C4-2B (cell line): ENCODE results near the gene MET.
A peak's percentile ranks its signal among the peaks of the same experiment; 100 is the strongest.

Experiments used
- H3K27ac ChIP-seq: fragments of 450-650 bp; 2 replicates; pipeline ENCODE4 v1.5.1; 2017
- ZFX ChIP-seq: fragments of 450-650 bp; IDR thresholded peaks from 2 replicates; pipeline ENCODE4 v1.6.1; 2017
- TF ChIP-seq, protein P1 (sequence below): fragments of 450-650 bp; conservative IDR thresholded peaks from 2 replicates; pipeline ENCODE4 v1.5.1; 2017; ENCODE audit warnings: mild to moderate bottlenecking

The MET gene

DNA sequence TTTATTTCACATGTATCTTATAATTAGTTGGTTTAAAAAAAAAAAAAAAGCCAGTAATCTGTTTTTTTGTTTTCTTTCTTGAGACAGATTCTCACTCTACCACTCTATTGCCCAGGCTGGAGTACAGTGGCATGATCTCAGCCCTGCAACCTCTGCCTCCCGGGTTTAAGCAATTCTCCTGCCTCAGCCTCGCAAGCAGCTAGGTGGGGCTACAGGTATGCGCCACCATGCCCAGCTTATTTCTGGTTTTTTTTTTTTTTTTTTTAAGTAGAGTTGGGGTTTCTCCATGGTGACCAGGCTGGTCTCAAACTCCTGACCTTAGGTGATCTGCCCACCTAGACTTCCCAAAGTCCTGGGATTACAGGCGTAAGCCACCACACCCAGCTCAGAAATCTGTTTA is 156.3 kb downstream of the MET start:
- no peak overlapping the region for H3K27ac ChIP-seq
- TF ChIP-seq, protein P1, sequence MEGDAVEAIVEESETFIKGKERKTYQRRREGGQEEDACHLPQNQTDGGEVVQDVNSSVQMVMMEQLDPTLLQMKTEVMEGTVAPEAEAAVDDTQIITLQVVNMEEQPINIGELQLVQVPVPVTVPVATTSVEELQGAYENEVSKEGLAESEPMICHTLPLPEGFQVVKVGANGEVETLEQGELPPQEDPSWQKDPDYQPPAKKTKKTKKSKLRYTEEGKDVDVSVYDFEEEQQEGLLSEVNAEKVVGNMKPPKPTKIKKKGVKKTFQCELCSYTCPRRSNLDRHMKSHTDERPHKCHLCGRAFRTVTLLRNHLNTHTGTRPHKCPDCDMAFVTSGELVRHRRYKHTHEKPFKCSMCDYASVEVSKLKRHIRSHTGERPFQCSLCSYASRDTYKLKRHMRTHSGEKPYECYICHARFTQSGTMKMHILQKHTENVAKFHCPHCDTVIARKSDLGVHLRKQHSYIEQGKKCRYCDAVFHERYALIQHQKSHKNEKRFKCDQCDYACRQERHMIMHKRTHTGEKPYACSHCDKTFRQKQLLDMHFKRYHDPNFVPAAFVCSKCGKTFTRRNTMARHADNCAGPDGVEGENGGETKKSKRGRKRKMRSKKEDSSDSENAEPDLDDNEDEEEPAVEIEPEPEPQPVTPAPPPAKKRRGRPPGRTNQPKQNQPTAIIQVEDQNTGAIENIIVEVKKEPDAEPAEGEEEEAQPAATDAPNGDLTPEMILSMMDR: peak; percentile 18; the same call in 1 of the 2 replicates
- TF ChIP-seq ZFX: no peak

DNA sequence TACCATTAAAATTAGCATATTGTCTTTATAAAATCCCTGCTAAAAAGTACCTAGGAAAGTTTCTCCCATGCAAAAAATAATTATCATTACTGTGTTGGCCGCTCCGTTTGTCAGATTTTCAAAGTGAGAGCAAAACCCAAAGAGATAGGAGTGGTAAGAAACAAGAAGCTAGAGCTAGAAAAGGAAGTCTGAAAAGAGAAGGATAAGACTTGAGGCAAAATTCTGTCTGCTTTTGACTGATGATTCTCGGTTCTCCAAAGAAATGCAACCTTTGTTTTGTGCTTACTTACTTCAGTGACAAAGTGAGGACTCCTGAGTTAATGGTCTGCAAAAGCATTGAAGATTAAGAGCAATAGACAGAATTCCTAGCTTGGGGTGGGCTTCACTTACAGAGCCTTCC is 157.0 kb downstream of the MET start:
- H3K27ac ChIP-seq: no peak overlapping the region

DNA sequence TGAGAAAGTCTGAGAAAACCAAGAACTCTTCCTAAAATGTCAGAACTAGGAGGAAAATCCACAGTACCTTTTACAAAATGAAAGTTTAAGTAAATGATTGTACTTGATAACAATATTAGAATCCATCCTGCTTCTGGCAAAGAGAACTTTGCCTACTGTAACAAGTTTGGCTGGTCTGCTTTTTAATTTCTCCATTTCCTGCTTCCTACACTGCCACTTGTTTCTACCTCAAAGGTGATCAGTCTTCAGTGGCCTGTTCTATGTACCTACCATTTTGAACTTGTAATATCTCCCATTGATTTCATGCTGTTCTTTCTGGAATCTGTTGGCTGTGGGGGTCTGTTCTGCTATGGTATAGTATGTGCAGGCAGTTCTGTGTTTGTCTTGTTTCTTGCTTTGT is 157.5 kb downstream of the MET start:
- H3K27ac ChIP-seq: no peak overlapping the region
- TF ChIP-seq, protein P1: no peak
- no peak for TF ChIP-seq ZFX

More for the DNA sequence above, 157.0 kb downstream of the MET start:
- TF ChIP-seq, protein P1: no peak
- no peak for TF ChIP-seq ZFX

DNA sequence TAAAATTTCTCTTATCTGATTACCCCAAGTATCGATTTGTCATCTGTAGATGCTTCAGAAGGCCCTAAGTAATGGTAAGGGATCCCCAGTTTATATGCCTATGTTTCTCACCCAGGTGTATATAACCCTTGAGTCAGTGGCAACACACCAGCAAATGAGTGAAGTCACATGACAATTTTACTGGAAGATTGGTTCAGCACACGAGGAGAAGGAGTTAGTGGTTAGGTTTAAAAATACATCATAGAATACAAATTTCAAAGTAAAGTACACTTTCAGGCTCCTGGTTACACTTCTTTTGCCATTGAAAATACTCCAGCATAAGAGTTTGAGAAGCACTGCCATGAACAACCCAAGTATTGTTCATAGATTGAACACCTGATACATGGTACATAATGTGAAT is 160.7 kb downstream of the MET start:
- TF ChIP-seq, protein P1: no peak
- no peak for TF ChIP-seq ZFX
- no peak overlapping the region for H3K27ac ChIP-seq

DNA sequence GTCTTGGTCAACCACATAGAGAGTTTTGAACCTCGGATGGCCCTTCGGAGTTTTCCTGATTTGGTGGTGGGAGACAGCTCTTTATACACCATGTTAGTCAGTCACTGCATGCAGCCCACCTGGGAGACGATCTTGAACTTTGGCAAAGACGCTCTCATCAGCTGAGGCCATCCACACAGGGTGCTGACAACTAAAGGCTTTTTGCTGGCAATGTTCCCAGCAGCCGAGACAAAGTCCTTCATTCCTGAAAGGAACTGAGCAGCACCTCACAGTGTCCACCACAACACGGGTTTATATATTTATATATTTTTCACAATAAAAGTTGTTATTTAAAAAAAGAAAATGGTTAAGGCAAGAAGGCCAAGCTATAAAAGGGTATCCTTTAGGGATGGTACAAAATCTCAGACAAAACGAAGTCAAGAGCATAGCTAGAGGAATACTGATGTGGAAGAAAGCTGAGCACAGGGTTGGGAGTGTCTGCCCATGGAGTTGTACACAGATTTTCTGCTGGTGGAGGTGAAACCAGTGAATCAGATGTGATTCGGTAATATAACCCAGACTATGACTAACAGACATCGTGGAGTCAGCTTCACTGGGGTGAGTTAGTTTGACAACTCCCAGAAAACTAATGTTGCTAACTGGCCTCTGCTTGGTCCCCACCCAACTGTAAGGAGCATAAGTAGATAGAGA is 163.0 kb downstream of the MET start:
- H3K27ac ChIP-seq: no peak overlapping the region
- TF ChIP-seq, protein P1: no peak
- TF ChIP-seq ZFX: no peak

DNA sequence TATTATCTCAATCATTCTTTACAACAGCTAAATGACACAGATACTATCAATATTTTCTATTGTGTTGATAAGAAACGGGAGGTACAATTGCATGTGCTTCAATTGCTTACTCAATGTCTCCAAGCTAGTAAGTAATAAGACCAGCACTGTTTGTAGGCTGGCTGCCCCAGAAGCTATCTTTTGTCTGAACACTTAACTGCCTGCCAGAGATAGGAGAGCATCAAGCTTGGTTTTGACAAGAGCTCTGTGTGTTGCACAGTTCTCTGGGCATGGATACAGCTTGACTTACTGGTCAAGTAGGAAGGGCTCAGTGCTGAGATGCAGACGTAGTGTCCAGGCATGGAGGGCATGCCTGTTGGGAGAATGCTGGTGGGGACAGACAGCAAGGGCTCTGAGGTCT is 164.1 kb downstream of the MET start:
- TF ChIP-seq, protein P1: no peak
- no peak overlapping the region for H3K27ac ChIP-seq

DNA sequence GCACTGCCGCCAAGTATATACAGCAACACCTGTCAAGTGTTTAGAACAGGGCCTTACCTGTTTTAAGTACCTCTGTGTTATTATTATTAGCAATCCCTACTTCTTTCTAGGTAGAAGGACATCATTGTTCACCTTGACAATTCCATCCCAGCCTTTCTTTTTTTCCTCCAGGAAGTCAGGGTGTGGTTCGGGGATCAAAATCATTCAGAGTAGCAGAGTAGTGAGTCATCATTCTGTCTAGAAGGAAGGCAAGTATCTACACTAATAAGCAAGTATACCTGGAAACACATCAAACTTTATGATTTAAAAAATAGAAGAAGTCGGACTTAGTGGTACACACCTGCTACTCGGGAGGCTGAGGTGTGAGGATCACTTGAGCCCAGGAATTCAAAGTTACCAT is 164.9 kb downstream of the MET start:
- H3K27ac ChIP-seq: no peak overlapping the region
- no peak for TF ChIP-seq ZFX
- TF ChIP-seq, protein P1: no peak
